ENCODE data around the gene TOR1AIP2.

DNA sequence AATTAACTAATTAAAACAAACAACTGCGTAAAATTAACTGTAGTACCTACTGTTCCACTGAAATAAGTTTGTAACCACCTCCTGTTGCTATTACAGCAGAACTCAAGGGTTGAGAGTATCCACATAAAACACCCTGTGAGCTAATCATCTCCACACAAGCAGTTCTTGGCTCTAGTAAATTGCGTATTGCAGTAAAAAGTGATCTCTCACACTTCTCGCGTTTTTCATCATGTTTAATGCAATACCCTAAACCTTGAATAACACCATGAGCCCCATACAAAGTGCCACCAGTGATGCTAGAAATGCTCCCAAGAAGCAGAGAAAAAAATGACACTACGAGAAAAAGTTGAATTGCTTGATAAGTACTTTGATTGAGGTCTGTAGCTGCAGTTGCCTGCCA, 47.7 kb upstream of the TOR1AIP2 start:
- TF ChIP-seq CTCF (conservative IDR thresholded peaks at IDR 0.05) (no peak), EZH2 (IDR thresholded peaks at IDR 0.05; ENCODE audit: low read depth) (no peak)

All from PC-9 (cell line).